NCI-H1092 (cell line): ENCODE measurements around the gene PRMT9.

Source experiments
- DNase-seq: peaks from one replicate; lab custom pipeline; 2025; lab: John Stamatoyannopoulos, UW

The PRMT9 gene

GRCh38 chr4:147678796-147679549 lies 5.0 kb downstream of the PRMT9 start:
- DNase-seq = no peak

GRCh38 chr4:147678106-147678505 lies 5.9 kb downstream of the PRMT9 start:
- no peak for DNase-seq

GRCh38 chr4:147674496-147674895 lies 9.5 kb downstream of the PRMT9 start:
- DNase-seq = no peak

DNA sequence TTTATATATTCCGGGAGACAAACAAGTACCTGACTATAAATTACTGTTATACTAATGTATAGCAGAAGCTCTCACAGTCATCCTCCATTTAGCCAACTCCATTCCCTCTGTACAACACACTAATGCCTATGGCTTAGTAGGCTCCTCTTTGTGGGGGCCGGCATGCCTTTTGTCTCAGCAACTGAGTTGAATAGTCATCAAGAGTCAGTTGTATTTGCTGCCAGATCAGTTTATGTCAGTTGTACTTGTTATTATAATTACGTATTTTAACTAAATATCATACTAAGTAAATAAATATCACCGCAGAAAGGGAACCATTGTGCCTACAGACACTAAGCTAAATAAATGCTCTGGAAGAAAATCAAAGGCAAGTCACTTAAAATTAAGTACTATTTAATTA lies 9.9 kb downstream of the PRMT9 start:
- no peak for DNase-seq

- DNase-seq = no peak
Observed at GRCh38 chr4:147658501-147658900, 25.5 kb downstream of the PRMT9 start.

GRCh38 chr4:147655639-147656038 lies 28.3 kb downstream of the PRMT9 start:
- DNase-seq = no peak

GRCh38 chr4:147651563-147651962 lies 32.4 kb downstream of the PRMT9 start:
- DNase-seq = no peak

DNA sequence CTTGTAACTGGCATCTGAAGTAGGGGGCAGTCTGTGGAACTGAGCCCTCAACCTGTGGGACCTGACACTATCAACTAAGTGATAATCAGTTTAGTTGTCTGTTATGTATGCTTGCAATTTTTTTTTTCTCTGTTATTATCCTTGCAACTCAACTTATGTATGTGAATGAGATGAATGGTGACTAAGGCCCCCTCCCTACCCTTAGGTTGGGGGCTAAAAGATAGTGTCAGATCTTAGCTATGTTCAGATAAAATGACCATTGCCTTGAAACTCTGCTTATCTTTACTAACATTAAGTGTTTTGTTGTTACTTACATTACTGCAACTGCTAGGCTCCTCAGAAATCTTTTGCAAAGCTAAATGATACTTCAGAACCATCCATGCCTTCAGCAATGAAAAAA lies 35.3 kb downstream of the PRMT9 start:
- DNase-seq = no peak

DNA sequence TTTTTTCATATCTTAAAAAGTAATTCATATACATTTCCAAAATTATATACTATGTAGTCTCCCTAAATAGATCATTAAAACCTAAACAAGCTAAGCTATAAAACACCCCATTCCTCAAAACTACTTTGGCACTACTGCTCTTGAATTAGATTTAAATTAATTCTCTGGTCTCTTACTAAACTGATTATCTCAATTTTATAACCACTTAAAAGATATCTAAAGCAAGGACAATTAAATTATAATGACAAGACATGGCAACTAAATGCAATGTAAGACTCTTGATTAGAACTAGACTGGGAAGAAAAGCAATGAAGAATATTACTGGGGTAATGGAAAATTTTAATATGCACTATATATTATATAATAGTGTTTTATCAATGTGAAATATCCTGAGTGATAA lies 38.9 kb downstream of the PRMT9 start:
- no peak for DNase-seq

GRCh38 chr4:147644471-147644870 lies 39.5 kb downstream of the PRMT9 start:
- DNase-seq = no peak

GRCh38 chr4:147643616-147644015 lies 40.3 kb downstream of the PRMT9 start:
- no peak for DNase-seq

- no peak for DNase-seq
Observed at GRCh38 chr4:147640331-147640730, 43.6 kb downstream of the PRMT9 start.

DNA sequence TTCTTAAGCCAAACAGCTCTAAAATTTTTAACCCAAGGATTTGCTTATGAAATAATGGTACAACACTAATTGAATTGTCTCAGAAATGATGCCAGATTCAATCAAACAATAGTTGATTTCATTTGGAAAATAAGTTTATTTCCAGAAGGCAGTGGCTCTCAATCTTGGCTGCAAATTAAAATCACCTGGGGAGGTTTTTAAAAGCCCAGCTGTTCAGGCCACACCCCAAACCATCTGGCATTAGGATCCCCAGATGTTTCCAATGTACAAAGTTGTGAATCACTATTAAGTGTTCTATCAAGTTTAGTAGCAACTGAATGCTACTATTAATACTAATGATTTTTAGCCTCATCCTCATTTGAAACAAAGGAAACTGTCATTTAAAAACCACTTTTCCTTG lies 44.6 kb downstream of the PRMT9 start:
- DNase-seq = no peak

DNA sequence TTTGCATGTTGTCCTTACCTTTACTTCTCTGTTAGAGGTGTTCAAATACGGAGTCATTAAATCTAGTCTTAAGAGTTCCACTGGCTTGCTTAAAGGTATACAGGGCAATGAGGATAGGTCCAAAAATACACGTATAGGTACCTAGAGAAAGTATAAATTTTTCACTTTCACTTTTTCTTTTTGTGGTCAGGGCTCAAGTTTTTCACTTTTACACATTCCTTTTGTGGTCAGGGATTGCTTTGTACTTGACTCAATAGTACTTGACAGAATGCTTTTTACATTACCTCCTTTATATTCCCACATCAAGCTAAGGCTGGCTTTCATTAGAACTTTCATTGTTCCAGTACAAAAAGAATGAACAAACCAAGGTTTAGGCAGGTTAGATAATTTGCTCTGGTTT lies 45.0 kb downstream of the PRMT9 start:
- no peak for DNase-seq

GRCh38 chr4:147638365-147638764 lies 45.6 kb downstream of the PRMT9 start:
- DNase-seq = no peak

DNA sequence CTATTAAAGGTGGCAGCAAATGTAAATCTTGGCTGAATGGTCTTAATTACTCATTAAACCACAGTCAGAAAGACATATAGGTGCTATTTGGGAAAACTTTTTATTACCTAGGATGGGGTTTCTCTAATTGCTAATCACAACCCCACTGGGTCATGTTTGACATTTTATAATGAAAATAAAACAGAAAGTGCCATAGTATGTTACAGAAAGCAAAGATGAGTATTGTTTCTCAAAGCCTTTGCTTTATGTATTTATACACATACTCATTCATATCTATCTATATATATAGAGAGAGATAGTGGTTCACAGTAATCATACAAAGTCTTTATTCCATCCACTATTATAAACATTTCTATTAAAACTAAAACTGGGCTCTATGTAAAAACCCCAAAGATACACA lies 48.6 kb downstream of the PRMT9 start:
- no peak for DNase-seq

GRCh38 chr4:147633643-147634042 lies 50.3 kb downstream of the PRMT9 start:
- DNase-seq = no peak

DNA sequence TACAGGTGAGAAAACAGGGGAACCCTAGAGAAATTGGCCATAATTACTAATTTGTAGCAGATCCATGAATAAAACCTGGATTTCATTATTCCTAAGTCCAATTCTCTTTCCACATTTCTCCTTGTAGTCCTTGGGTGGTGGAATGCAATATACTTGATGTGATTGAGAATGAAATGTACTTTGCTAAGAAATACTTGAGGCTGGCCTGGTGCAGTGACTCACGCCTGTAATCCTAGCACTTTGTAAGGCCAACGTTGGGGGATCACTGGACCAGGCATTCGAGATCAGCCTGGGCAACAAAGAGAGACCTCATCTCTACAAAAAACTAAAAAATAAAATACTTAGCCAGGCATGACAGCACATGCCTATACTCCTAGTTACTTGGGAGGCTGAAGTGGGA lies 50.9 kb downstream of the PRMT9 start:
- DNase-seq = no peak

DNA sequence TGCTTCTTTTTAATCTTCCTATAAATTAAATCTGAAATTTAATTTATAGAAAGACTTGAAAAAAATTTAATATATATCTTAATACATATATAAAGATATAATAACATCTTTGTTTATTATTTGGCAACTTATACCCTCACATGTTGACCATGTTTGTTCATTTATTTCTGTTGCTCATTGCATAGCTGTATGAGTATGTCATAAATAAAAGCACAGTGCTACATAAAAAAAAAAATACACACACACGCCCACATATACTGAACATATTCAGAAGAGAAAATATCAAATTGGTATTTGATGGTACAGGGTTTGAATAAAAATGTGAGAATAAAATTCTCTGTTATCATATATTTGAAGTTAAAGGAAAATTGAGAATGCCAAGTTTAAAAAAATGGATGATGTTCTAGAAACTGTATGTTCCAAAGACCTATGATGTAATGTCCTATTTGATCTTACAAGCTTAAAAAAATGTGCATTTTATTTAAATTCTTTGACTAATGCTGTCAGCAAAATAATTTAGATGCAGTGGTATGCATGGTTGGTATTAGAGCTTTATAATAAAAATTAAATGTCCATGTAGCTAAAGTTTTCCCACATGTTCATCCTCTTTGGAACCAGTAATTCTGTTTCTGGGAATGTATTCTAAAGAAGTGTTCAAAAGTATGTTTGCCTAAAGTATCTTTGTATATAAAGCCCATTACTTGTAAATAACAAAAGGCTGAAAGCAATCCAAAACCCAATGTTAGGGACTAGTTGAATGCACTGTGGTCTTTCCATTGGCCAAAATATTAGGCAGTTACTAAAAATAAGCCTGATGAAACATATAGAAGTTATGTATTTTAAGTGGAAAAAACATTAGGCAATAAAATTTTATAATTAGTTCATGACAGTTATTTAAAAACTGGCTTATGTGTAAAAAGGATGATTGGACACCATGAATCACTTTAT lies 53.9 kb downstream of the PRMT9 start:
- DNase-seq = no peak

- no peak for DNase-seq
Observed at GRCh38 chr4:147628415-147628814, 55.5 kb downstream of the PRMT9 start.

GRCh38 chr4:147626903-147627302 lies 57.1 kb downstream of the PRMT9 start:
- DNase-seq = no peak

DNA sequence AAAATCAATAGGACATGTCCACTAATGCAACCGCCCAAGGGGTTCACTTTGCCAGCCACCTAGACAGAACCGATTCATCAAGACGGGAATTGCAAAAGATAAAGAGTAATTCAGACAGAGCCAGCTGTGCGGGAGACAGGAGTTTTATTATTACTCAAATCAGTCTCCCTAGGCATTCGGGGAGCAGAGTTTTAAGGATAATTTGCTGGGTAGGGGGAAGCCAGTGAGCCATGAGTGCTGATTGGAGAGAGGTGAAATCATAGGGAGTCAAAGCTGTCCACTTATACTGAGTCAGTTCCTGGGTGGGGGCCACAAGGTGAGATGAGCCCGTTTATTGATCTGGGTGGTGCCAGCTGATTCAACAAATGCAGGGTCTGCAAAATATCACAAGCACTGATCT lies 58.2 kb downstream of the PRMT9 start:
- no peak for DNase-seq

DNA sequence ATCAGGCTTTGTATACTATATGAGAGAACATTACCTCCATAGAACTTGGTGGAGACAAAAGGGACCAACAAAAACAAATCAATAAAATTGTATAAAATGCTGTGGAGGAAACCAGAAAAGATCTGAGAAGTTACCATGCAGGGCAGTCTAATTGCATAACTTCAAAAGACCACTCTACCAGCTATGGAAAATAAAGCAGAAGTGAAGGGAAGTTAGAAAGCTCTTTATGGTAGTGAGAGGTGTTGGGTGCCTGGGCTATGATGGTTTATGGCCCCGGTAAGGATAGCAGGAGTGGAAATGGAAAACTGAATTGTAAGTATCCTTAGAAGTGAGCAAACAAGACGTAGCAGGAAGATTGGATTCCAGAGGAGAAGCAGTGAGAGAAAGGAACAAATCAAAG lies 63.6 kb downstream of the PRMT9 start:
- DNase-seq = no peak
